GM13977 (cell line): Measurements from ENCODE around the gene C2orf68.
A peak's percentile ranks its signal among the peaks of the same experiment; 100 is the strongest.
"Not testable (repeated sequence)": the region's sequence is repeated elsewhere in the genome, so short reads cannot be mapped to it uniquely, and the experiment has no call there.

Experiments used
- DNase-seq: peaks from one replicate; pipeline ENCODE4 v3.0.0; 2012; ENCODE audit warnings: low spot score
- in situ Hi-C: fragments of 300-500 bp; cut with MboI; formaldehyde crosslinking; loops from one replicate; pipeline ENCODE4 v1.12.0; 2022; ENCODE audit warnings: low sequenced_read_pairs, low pct_unique_long_range_greater_than_20kb, mixed read lengths, inconsistent platforms; ENCODE audit not compliant: unreplicated experiment
- TF ChIP-seq, protein P1 (sequence below): IDR thresholded peaks from 2 replicates; pipeline ENCODE4 v1.5.1; 2012; ENCODE audit warnings: mild to moderate bottlenecking, control low read depth; ENCODE audit not compliant: insufficient read depth; ENCODE audit errors: extremely low read depth, missing control alignments

C2orf68 gene, protein sequence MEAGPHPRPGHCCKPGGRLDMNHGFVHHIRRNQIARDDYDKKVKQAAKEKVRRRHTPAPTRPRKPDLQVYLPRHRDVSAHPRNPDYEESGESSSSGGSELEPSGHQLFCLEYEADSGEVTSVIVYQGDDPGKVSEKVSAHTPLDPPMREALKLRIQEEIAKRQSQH

DNA sequence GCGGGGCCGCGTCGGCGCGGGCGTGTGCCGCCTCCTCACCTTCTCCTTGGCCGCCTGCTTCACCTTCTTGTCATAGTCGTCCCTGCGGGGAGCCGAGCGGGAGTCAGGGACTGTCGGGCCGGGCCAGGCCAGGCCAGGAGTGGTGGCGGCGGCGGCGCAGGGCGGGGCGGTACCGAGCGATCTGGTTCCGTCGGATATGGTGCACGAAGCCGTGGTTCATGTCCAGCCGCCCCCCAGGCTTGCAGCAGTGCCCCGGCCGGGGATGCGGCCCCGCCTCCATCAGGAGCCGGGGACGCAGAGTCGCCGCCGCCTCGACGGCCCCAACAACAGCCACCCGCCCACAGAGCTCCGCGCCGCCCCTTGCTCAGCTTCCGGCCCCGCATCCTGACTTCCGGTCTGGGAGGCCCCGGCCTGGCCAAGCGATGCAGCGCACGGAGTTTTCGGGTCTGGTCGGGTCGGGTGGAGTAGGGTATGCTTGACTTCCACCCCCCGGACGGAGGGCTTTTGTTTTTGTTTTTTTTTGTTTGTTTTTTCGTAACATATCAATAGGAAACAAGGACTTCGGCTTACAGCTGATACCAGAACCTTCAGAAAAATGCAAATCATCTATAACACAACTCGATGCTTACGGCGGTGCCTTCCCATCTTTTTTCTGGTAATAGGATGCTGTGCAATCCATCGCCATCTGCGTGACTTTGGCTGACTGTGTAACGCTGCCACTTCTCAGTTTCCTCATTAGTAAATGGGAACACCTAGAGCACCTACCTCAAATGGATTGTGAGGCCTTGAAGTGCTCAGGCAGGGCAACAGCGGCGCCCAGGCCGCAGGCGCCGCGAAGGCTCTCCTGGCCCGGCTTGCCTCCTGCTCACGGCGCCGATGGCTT is at the start of gene C2orf68:
Gene C2orf68, minus strand, starts transcription at position 362 of the 883 bp plus-strand sequence. Its CDS starts 82 bp downstream, at position 280.
- in situ Hi-C loops: no loop called here
- TF ChIP-seq, protein P1, sequence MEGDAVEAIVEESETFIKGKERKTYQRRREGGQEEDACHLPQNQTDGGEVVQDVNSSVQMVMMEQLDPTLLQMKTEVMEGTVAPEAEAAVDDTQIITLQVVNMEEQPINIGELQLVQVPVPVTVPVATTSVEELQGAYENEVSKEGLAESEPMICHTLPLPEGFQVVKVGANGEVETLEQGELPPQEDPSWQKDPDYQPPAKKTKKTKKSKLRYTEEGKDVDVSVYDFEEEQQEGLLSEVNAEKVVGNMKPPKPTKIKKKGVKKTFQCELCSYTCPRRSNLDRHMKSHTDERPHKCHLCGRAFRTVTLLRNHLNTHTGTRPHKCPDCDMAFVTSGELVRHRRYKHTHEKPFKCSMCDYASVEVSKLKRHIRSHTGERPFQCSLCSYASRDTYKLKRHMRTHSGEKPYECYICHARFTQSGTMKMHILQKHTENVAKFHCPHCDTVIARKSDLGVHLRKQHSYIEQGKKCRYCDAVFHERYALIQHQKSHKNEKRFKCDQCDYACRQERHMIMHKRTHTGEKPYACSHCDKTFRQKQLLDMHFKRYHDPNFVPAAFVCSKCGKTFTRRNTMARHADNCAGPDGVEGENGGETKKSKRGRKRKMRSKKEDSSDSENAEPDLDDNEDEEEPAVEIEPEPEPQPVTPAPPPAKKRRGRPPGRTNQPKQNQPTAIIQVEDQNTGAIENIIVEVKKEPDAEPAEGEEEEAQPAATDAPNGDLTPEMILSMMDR: no peak
- peak; percentile 97 for DNase-seq

DNA sequence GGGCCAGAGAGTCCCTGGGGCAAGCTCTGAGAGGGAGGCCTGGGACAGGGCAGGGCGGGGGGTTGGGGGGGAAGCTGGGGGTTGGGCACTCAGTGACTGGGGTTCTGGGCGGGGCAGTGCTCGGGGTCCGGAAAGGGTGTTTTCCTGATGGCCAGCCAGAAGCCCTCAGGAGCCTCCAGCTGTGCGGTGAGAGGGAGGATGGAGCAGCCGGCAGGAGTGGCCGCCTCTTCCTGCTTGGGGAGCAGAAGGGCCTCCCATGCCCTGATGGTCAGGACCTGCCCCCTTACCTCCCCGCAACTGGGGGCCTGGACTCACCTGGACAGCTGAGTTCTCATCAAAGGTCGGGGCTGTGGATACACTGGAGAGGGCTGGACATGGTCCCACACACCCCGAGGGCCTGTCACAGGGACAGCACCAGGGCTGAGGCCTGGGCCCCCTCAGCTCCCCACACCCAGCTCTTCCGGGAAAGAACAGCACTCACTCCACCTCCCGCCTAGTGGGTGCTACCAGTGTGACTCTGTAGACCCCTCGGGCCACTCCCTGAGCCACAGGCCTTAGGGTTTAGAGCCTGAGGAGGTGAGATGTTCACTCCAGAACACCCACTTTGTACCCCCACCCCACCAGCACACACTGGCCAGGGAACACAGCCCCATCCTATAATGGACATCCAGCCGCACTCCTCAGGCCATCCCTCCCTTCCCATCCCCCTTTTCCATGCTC is 49.4 kb upstream of the C2orf68 start:
- in situ Hi-C loops: no loop called here
- TF ChIP-seq, protein P1: no peak
- DNase-seq: no peak

DNA sequence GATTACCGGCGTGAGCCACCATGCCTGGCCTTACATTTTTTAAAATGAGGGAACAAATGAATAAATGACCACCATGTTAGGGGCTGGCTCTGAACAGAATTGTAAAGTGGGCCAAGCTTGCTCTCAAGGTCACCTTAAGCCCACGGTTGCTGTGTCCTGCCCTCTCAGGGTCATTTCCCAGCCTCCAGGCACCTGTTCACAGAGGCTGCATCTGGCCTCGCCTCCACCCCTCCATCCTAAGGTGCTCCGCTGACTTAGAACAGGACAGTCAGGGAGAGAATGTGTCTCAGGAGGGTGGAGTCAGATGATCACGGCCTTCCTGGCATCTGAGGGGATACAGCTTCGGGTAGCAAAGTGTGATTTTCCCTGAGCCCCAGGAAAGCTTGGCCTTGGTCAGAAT is 48.9 kb upstream of the C2orf68 start:
- no peak for DNase-seq
- TF ChIP-seq, protein P1: no peak

DNA sequence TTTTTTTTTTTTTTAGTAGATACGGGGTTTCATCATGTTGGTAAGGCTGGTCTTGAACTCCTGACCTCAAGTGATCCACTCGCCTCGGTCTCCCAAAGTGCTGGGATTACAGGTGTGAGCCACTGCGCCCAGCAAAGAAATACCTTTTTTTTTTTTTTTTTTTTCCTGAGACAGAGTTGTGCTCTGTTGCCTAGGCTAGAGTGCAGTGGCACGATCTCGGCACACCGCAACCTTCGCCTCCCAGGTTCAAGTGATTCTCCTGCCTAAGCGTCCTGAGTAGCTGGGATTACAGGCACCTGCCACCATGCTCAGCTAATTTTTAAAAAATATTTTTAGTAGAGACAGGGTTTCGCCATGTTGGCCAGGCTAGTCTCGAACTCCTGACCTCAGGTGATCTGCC is 48.4 kb upstream of the C2orf68 start:
- DNase-seq, in situ Hi-C loops: not testable (repeated sequence)

More for the DNA sequence above, 48.9 kb upstream of the C2orf68 start:
- in situ Hi-C loops: no loop called here

DNA sequence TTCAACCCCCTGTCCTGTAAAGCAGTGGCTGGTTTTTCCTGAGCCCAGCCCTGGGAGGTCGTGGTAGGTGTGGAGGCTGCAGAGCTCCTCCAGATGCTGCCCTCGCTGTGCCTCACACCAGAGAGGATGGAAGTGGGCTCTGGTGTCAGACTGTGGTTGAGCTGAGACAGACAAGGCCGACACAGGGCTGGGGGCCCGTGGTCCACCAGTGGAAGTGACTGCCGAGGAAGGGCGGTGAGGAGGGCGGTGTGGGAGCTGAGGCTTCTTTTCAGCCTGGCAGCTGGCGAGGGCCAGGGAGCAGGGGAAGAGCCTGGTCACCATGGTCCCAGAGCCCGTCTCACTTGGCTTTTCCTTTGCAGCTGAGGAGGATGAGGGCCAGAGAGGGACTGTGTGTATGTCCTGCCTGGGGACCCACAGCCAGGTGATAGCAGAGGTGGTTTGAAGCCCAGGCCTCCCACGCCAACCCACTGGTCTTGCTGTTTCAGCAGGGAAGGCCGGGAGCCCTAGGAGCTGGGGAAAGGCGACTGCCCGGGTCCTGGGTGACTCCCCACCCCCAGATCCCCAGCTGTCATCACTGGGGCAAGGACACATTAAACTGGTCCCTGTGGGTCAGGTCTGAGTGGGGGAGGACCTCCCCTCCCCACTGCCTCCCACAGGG is 47.6 kb upstream of the C2orf68 start:
- DNase-seq: no peak
- TF ChIP-seq, protein P1: no peak
- in situ Hi-C loops: no loop called here

DNA sequence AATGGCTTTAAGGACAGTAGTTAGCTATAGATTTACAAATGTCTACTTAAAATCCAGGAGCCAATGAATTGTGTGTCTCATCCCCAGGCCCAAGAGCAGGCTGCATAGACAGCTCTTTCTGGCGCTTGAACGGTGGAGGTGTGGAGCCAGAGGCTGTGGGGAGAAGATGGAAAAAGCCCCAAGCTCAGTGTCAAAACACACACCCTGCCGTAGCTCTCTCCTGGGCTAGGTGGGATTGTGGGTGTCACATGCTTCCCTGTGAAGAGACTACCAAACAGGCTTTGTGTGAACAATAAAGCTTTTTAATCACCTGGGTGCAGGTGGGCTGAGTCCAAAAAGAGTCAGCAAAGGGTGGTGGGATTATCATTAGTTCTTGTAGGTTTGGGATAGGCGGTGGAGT is 45.5 kb upstream of the C2orf68 start:
- in situ Hi-C loops, DNase-seq: not testable (repeated sequence)

DNA sequence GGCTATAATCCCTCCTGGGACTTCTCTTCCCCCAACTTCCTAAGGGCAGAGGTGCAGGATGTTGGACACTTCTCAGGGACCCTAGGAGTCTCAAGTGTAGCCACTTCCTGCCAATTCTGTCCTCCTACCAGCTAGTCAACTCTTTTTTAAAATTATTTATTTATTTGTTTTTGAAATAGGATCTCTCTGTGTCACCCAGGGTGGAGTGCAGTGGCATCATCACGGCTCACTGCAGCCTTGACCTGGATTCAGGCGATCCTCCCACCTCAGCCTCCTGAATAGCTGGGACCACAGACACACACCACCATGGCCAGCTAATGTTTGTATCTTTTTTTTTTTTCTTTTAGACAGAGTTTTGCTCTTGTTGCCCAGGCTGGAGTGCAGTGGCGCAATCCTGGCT is 44.6 kb upstream of the C2orf68 start:
- DNase-seq: no peak
- TF ChIP-seq, protein P1: no peak
- in situ Hi-C loops: no loop called here
